Measurements from ENCODE around the gene FCAMR. TPM values are rescaled to one million over a fixed set of nuclear protein-coding genes. Genes with fewer than 3 reads are reported as not detected.
"Not testable (repeated sequence)": the region's sequence is repeated elsewhere in the genome, so short reads cannot be mapped to it uniquely, and the experiment has no call there.

The FCAMR gene
- total RNA-seq, 4 donors from 2014 or later: not detected

DNA sequence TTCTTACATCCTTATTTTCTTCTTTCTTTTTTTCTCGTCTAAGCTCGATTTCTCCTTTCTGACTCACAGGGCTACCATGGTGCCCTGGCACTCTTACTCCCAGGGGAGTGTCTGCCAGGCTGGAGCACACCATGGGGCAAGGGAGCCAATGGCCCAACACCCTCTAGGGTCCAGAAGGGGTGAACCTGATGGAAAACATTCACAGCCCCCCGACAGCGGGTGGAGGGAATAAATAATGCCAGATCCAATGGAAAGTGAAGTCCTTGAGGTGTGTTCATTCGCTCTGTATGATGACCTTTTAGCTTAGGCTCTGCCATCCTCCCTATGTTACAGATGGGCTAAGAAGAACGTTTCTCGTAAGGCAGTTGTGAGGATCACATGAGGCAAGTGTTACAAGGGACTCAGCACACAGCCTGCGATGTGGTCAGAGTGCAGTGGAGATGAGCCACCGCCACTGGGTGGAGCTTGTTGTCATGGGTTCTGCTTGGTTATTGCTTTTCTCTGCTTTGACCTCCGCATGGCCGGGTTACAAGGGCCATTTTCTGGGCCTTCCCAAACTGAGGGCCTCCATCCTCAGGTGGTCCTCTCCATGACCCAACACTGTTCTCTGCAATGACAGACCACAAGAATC, 45.0 kb downstream of the FCAMR start:
- ATAC-seq (ENCODE audit: low FRiP score): no peak
- no peak for DNase-seq (ENCODE audit: low spot score)
- TF ChIP-seq, protein P1, sequence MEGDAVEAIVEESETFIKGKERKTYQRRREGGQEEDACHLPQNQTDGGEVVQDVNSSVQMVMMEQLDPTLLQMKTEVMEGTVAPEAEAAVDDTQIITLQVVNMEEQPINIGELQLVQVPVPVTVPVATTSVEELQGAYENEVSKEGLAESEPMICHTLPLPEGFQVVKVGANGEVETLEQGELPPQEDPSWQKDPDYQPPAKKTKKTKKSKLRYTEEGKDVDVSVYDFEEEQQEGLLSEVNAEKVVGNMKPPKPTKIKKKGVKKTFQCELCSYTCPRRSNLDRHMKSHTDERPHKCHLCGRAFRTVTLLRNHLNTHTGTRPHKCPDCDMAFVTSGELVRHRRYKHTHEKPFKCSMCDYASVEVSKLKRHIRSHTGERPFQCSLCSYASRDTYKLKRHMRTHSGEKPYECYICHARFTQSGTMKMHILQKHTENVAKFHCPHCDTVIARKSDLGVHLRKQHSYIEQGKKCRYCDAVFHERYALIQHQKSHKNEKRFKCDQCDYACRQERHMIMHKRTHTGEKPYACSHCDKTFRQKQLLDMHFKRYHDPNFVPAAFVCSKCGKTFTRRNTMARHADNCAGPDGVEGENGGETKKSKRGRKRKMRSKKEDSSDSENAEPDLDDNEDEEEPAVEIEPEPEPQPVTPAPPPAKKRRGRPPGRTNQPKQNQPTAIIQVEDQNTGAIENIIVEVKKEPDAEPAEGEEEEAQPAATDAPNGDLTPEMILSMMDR (IDR thresholded peaks at IDR 0.05): no peak

DNA sequence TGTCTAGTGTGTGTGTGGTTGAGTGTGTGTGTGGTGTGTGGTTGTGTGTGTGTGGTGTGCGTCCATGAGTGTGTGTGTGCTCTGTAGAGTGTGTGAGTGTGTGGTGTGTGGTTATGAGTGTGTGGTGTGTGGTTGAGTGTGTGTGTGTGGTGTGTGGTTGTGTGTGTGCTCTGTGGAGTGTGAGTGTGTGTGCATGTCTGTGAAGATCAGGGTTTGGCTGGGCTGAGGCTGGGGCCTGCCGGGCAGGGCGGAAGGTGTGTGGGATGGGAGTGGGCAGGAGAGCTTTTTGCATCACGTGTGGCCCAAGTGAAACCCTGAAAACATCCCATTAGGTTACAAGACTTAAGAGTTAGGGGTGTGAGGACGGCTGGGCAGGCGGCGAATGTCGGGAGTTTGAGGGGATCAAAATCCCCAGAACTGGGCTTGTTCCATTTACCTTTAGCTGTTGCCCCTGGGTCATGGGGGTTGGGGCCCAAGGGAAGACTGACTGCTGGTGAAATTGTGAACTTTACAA, 45.6 kb downstream of the FCAMR start:
- DNase-seq (ENCODE audit: low spot score) (no peak), ATAC-seq (ENCODE audit: low FRiP score) (no peak)
- TF ChIP-seq, protein P1 (IDR thresholded peaks at IDR 0.05): no peak

GRCh38 chr1:206923961-206924557, 46.2 kb downstream of the FCAMR start:
- DNase-seq (ENCODE audit: low spot score); ATAC-seq (ENCODE audit: low FRiP score): not testable (repeated sequence)

- TF ChIP-seq, protein P1 (IDR thresholded peaks at IDR 0.05): no peak
- ATAC-seq (ENCODE audit: low FRiP score) (no peak), DNase-seq (ENCODE audit: low spot score) (no peak)
Measured at GRCh38 chr1:206923009-206923960, 47.0 kb downstream of the FCAMR start.

DNA sequence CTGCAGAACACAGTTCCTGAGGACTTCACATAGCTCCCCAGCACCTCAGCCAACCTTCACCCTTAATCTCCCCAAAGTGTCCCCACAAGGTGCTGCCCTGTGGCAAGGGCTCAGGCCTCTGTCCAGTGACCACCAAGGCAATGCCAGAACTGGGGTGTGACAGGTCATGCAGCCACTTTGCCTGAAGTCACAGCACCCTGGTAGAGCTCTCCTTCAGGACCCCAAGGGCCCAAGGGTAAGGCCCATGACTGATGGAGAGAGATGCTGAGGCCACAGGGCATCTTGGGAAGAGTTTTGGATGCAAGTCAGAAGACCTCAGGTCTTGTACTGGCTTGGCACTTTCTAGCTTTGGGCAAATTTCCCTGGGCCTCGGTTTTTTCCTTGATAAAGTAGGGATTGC, 47.7 kb downstream of the FCAMR start:
- DNase-seq (ENCODE audit: low spot score): no peak
- no peak for ATAC-seq (ENCODE audit: low FRiP score)
- TF ChIP-seq, protein P1 (IDR thresholded peaks at IDR 0.05): no peak

DNA sequence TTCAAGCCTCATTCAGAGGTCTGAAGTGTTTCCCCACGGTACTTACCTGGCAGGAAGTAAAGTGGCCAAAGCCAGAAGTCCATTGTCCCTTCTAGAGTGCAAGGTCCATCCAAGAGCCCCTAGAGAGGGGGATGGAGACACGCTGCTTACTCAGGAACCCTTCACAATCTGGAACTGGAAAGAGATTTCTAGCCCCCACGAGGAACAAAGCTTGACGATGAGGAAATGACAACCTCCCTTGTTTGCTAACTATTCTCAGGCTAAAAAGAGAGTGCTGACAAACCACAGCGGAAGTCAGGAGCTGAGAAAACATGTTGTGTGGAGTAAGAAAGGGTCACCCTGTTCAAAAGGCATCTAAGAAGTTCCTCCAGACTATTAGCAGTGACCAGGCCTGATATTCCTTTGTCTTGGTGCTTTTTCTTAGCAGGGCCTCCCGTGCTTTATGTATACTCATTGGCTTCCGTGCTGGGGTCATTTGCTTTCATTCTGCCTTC, 48.4 kb downstream of the FCAMR start, which contains the start of gene FCMR:
FCMR (minus strand) TSS at position 170 of the 494 bp plus-strand sequence; CDS start at position 83, 87 bp downstream.
- TF ChIP-seq, protein P1 (IDR thresholded peaks at IDR 0.05): no peak
- no peak for DNase-seq (ENCODE audit: low spot score)
- ATAC-seq (ENCODE audit: low FRiP score): no peak

DNA sequence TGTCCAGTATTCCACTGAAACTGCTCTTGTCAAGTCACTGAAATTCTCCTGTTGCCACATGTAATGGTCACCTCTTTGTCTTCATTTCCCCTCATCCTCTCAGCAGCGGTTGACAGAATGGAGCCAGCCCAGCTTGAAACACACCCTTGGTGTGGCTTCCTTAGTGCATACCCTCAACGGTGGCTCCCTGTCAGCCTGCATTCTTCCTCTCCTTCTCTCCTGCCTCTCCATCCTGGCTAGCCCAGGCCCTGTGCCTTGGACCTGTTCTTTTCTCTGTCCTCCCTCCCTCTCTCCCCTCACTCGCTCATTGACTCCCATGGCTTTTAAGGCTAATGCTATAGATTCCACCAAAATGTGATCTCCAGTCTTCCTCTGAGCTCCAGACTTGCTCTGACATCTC, 52.2 kb downstream of the FCAMR start:
- TF ChIP-seq, protein P1 (IDR thresholded peaks at IDR 0.05): no peak
- ATAC-seq (ENCODE audit: low FRiP score) (no peak), DNase-seq (ENCODE audit: low spot score) (no peak)

Measured in omental fat pad (tissue), 4 donors.